GM12878 (cell line): ENCODE data around the gene C11orf16. TPM values are rescaled to one million over a fixed set of nuclear protein-coding genes. Genes with fewer than 3 reads are reported as not detected.

Source experiments
- BRCA1 ChIP-seq: IDR thresholded peaks from 2 replicates; pipeline ENCODE4 v1.6.1; 2011; ENCODE audit warnings: low read depth, low read length, improper control_type of control experiment
- CEBPB ChIP-seq, 2 experiments: fragments of 150-350 bp in 1 of 2; IDR thresholded peaks; 2 replicates each; pipeline ENCODE4 v1.6.1; 2012 to 2014; ENCODE audit warnings: low read depth in 2 of 2, low read length in 2 of 2, borderline replicate concordance in 1 of 2, inconsistent platforms in 1 of 2
- CREB1 ChIP-seq: IDR thresholded peaks from 2 replicates; pipeline ENCODE4 v1.6.1; 2012; ENCODE audit warnings: low read depth, mild to moderate bottlenecking, inconsistent platforms
- GATAD2B ChIP-seq: fragments of 450-650 bp; conservative IDR thresholded peaks from 2 replicates; pipeline ENCODE4 v1.6.1; 2017; ENCODE audit warnings: low read depth, mild to moderate bottlenecking, moderate library complexity
- HDAC2 ChIP-seq: fragments of 200-600 bp; sonication (generic); IDR thresholded peaks from 2 replicates; pipeline ENCODE4 v1.6.1; 2017
- HDAC6 ChIP-seq: fragments of 200-600 bp; sonication (generic); IDR thresholded peaks from one replicate; pipeline ENCODE4 v1.8.0; 2017; ENCODE audit warnings: antibody characterized with exemption; ENCODE audit not compliant: unreplicated experiment
- IKZF2 ChIP-seq, 2 experiments: fragments of 450-650 bp; IDR thresholded peaks; 2 replicates each; pipeline ENCODE4 v1.6.1; 2017; ENCODE audit warnings: mild to moderate bottlenecking in 2 of 2, moderate library complexity in 2 of 2
- MTA3 ChIP-seq: IDR thresholded peaks from 2 replicates; pipeline ENCODE4 v1.6.1; 2012; ENCODE audit warnings: low read length, inconsistent platforms, borderline replicate concordance
- NBN ChIP-seq: fragments of 450-650 bp; IDR thresholded peaks from 2 replicates; pipeline ENCODE4 v1.6.1; 2016
- PAX5 ChIP-seq: IDR thresholded peaks from 2 replicates; pipeline ENCODE4 v1.6.1; 2011; ENCODE audit warnings: low read depth, low read length, borderline replicate concordance
- RB1 ChIP-seq: fragments of 450-650 bp; formaldehyde crosslinking; IDR thresholded peaks from 2 replicates; pipeline ENCODE4 v1.6.1; 2017; ENCODE audit warnings: mild to moderate bottlenecking, borderline replicate concordance
- RELA ChIP-seq: fragments of 450-650 bp; IDR thresholded peaks from 2 replicates; pipeline ENCODE4 v1.8.0; 2014; ENCODE audit warnings: borderline replicate concordance; ENCODE audit not compliant: partially characterized antibody
- SMARCA5 ChIP-seq: fragments of 450-650 bp; IDR thresholded peaks from 2 replicates; pipeline ENCODE4 v1.6.1; 2017; ENCODE audit warnings: mild to moderate bottlenecking
- SP1 ChIP-seq: IDR thresholded peaks from one replicate; pipeline ENCODE4 v1.6.1; 2011; ENCODE audit warnings: low read depth, low read length
- SRF ChIP-seq, 2 experiments: IDR thresholded peaks; 2 replicates each; pipeline ENCODE4 v1.6.1; 2011; ENCODE audit warnings: low read depth in 2 of 2, low read length in 2 of 2, mild to moderate bottlenecking in 1 of 2, moderate library complexity in 1 of 2
- TCF7 ChIP-seq: IDR thresholded peaks from 2 replicates; pipeline ENCODE4 v1.6.1; 2014; ENCODE audit warnings: antibody characterized with exemption, borderline replicate concordance
- YBX1 ChIP-seq: fragments of 450-650 bp; IDR thresholded peaks from 2 replicates; pipeline ENCODE4 v1.6.1; 2016; ENCODE audit warnings: antibody characterized with exemption
- YY1 ChIP-seq: IDR thresholded peaks from 2 replicates; pipeline ENCODE4 v1.6.1; 2011; ENCODE audit warnings: low read depth, mild to moderate bottlenecking, low read length
- ZNF274 ChIP-seq: IDR thresholded peaks from one replicate; pipeline ENCODE4 v1.8.0; 2011; ENCODE audit not compliant: insufficient read length, insufficient read depth
- polyA plus RNA-seq, 11 experiments: library from polyadenylated mRNA; depleted of rRNA in 4 of 11; unstranded in 6 of 11; stranded (reverse) in 5 of 11; fragments of >200 nt; fragmentation: Nextera tagmentation in 4 of 11; fragmentation: Illumina TruSeq in 1 of 11; extraction: Ambion mirVana in 4 of 11; extraction: Trizol in 1 of 11; gene quantifications; 1 replicate in 1 of 11; 2 replicates in 10 of 11; pipeline versions ENCODE4 v1.2.1 to v1.2.3, GENCODE V29; 2011 to 2016; ENCODE audit warnings: inconsistent platforms in 2 of 11, missing spikeins in 2 of 11, low read depth in 1 of 11
- total RNA-seq, 4 experiments: library from RNA; depleted of rRNA in 3 of 4; stranded (reverse); fragments of >200 nt in 3 of 4; fragmentation: Illumina TruSeq in 1 of 4; extraction: Trizol in 1 of 4; gene quantifications; 2 replicates each; pipeline versions ENCODE4 v1.2.1 to v1.2.3, GENCODE V29; 2013 to 2021
- TF ChIP-seq, protein P1 (sequence below): IDR thresholded peaks from 2 replicates; pipeline ENCODE4 v1.6.1; 2012; ENCODE audit warnings: mild to moderate bottlenecking, low read depth, low read length
- TF ChIP-seq, protein P2 (sequence below): fragments of 450-650 bp; IDR thresholded peaks from 2 replicates; pipeline ENCODE4 v1.6.1; 2018; ENCODE audit warnings: mild to moderate bottlenecking, low read depth, moderate library complexity; ENCODE audit not compliant: partially characterized antibody
- TF ChIP-seq, protein P3 (sequence below): fragments of 450-650 bp; IDR thresholded peaks from 2 replicates; pipeline ENCODE4 v1.6.1; 2017; ENCODE audit warnings: mild to moderate bottlenecking, moderate library complexity

C11orf16 gene
- total and polyA plus RNA-seq, 10 of the 15 experiments (the other 5 are each of a cell fraction or from before 2014, with no cell fraction given): 0.05 to 0.39 (median 0.32) TPM; not detected in 7

DNA sequence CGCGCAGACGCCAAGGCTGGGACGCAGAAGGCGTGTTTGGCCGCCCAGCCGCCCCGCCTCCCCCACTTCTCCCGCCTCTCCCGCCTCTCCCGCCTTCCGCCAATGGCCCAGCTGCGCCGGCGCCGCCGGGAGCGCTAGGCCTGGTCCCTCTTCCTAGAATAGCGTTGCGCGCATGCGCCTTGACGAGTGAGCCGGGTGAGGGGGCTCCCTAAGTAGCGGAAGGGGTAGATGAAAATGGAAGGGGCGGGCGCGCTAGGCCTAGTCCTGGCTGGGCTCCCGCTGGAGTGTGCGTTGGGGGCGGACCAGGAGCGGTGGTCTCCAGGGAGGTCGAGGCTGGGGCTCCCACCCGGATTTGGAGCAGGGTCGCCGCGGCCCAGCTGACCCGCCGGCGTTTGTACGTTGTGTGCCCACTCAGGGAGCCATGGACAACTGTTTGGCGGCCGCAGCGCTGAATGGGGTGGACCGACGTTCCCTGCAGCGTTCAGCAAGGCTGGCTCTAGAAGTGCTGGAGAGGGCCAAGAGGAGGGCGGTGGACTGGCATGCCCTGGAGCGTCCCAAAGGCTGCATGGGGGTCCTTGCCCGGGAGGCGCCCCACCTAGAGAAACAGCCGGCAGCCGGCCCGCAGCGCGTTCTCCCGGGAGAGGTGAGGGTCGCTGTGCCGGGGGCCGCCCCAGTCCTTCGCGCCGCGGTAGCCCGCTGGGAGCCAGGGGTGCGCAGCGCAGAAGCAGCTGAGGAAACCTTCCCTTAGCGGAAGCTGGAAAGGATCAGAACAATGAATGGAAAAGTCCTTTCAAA is 21.5 kb downstream of the C11orf16 start, which contains the start of gene AKIP1 (continued):
- TF ChIP-seq, protein P1, sequence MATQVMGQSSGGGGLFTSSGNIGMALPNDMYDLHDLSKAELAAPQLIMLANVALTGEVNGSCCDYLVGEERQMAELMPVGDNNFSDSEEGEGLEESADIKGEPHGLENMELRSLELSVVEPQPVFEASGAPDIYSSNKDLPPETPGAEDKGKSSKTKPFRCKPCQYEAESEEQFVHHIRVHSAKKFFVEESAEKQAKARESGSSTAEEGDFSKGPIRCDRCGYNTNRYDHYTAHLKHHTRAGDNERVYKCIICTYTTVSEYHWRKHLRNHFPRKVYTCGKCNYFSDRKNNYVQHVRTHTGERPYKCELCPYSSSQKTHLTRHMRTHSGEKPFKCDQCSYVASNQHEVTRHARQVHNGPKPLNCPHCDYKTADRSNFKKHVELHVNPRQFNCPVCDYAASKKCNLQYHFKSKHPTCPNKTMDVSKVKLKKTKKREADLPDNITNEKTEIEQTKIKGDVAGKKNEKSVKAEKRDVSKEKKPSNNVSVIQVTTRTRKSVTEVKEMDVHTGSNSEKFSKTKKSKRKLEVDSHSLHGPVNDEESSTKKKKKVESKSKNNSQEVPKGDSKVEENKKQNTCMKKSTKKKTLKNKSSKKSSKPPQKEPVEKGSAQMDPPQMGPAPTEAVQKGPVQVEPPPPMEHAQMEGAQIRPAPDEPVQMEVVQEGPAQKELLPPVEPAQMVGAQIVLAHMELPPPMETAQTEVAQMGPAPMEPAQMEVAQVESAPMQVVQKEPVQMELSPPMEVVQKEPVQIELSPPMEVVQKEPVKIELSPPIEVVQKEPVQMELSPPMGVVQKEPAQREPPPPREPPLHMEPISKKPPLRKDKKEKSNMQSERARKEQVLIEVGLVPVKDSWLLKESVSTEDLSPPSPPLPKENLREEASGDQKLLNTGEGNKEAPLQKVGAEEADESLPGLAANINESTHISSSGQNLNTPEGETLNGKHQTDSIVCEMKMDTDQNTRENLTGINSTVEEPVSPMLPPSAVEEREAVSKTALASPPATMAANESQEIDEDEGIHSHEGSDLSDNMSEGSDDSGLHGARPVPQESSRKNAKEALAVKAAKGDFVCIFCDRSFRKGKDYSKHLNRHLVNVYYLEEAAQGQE: no peak
- TF ChIP-seq SRF (IDR thresholded peaks at IDR 0.05; ENCODE audit: low read depth in 2 of 2, low read length in 2 of 2) (no peak), HDAC2 (no peak), NBN (0 out of 2 replicates have a peak, but pooled peaks have one; percentile 15), GATAD2B (peak; percentile 65), TCF7 (no peak), YBX1 (no peak), SMARCA5 (no peak), MTA3 (no peak), HDAC6 (peak; percentile 55), CEBPB (IDR thresholded peaks at IDR 0.05; ENCODE audit: borderline replicate concordance in 1 of 2, low read depth in 2 of 2, low read length in 2 of 2) (no peak), YY1 (peak; percentile 22; the same call in 1 of the 2 replicates), SP1 (no peak), IKZF2 (IDR thresholded peaks at IDR 0.05) (peak; percentile 69 to 84), BRCA1 (no peak), PAX5 (no peak), RELA (no peak), ZNF274 (no peak), CREB1 (0 out of 2 replicates have a peak, but pooled peaks have one; percentile 27), RB1 (peak; percentile 66; the same call in 1 of the 2 replicates)
- TF ChIP-seq, protein P2, sequence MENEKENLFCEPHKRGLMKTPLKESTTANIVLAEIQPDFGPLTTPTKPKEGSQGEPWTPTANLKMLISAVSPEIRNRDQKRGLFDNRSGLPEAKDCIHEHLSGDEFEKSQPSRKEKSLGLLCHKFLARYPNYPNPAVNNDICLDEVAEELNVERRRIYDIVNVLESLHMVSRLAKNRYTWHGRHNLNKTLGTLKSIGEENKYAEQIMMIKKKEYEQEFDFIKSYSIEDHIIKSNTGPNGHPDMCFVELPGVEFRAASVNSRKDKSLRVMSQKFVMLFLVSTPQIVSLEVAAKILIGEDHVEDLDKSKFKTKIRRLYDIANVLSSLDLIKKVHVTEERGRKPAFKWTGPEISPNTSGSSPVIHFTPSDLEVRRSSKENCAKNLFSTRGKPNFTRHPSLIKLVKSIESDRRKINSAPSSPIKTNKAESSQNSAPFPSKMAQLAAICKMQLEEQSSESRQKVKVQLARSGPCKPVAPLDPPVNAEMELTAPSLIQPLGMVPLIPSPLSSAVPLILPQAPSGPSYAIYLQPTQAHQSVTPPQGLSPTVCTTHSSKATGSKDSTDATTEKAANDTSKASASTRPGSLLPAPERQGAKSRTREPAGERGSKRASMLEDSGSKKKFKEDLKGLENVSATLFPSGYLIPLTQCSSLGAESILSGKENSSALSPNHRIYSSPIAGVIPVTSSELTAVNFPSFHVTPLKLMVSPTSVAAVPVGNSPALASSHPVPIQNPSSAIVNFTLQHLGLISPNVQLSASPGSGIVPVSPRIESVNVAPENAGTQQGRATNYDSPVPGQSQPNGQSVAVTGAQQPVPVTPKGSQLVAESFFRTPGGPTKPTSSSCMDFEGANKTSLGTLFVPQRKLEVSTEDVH: no peak
- TF ChIP-seq, protein P3, sequence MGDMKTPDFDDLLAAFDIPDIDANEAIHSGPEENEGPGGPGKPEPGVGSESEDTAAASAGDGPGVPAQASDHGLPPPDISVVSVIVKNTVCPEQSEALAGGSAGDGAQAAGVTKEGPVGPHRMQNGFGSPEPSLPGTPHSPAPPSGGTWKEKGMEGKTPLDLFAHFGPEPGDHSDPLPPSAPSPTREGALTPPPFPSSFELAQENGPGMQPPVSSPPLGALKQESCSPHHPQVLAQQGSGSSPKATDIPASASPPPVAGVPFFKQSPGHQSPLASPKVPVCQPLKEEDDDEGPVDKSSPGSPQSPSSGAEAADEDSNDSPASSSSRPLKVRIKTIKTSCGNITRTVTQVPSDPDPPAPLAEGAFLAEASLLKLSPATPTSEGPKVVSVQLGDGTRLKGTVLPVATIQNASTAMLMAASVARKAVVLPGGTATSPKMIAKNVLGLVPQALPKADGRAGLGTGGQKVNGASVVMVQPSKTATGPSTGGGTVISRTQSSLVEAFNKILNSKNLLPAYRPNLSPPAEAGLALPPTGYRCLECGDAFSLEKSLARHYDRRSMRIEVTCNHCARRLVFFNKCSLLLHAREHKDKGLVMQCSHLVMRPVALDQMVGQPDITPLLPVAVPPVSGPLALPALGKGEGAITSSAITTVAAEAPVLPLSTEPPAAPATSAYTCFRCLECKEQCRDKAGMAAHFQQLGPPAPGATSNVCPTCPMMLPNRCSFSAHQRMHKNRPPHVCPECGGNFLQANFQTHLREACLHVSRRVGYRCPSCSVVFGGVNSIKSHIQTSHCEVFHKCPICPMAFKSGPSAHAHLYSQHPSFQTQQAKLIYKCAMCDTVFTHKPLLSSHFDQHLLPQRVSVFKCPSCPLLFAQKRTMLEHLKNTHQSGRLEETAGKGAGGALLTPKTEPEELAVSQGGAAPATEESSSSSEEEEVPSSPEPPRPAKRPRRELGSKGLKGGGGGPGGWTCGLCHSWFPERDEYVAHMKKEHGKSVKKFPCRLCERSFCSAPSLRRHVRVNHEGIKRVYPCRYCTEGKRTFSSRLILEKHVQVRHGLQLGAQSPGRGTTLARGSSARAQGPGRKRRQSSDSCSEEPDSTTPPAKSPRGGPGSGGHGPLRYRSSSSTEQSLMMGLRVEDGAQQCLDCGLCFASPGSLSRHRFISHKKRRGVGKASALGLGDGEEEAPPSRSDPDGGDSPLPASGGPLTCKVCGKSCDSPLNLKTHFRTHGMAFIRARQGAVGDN: no peak
